Osteocyte (in vitro differentiated cells): Measurements from ENCODE around the gene TEX11. TPM values are rescaled to one million over a fixed set of nuclear protein-coding genes. Genes with fewer than 3 reads are reported as not detected.
"Not testable (repeated sequence)": the region's sequence is repeated elsewhere in the genome, so short reads cannot be mapped to it uniquely, and the experiment has no call there.

Source experiments
- DNase-seq: peaks from one replicate; pipeline ENCODE4 v3.0.0; 2021; ENCODE audit warnings: mixed read lengths; ENCODE audit not compliant: unreplicated experiment; ENCODE audit errors: extremely low spot score
- H3K27ac Mint-ChIP-seq: one replicate; pipeline ENCODE4 v1.8.0; 2021; ENCODE audit warnings: mild to moderate bottlenecking, mixed read lengths; ENCODE audit not compliant: unreplicated experiment
- H3K27me3 Mint-ChIP-seq: one replicate; pipeline ENCODE4 v1.8.0; 2021; ENCODE audit warnings: mixed read lengths; ENCODE audit not compliant: unreplicated experiment
- H3K36me3 Mint-ChIP-seq: one replicate; pipeline ENCODE4 v1.8.0; 2021; ENCODE audit warnings: mixed read lengths; ENCODE audit not compliant: unreplicated experiment
- H3K4me1 Mint-ChIP-seq: one replicate; pipeline ENCODE4 v1.8.0; 2021; ENCODE audit warnings: mixed read lengths; ENCODE audit not compliant: unreplicated experiment
- H3K4me3 Mint-ChIP-seq: one replicate; pipeline ENCODE4 v1.8.0; 2021; ENCODE audit warnings: mild to moderate bottlenecking, moderate library complexity, mixed read lengths; ENCODE audit not compliant: unreplicated experiment
- H3K9me3 Mint-ChIP-seq: one replicate; pipeline ENCODE4 v1.8.0; 2021; ENCODE audit warnings: mixed read lengths; ENCODE audit not compliant: unreplicated experiment
- CTCF ChIP-seq: fragments of 200-600 bp; sonication (generic); IDR thresholded peaks from 2 replicates; pipeline ENCODE4 v1.5.0; 2021; ENCODE audit warnings: antibody characterized with exemption, mild to moderate bottlenecking, moderate library complexity
- total RNA-seq: library from RNA; stranded (reverse); gene quantifications from 2 replicates; pipeline ENCODE4 v1.2.1, GENCODE V29; 2021

TEX11 gene
- total RNA-seq, 1 donor from 2014 or later = not detected

DNA sequence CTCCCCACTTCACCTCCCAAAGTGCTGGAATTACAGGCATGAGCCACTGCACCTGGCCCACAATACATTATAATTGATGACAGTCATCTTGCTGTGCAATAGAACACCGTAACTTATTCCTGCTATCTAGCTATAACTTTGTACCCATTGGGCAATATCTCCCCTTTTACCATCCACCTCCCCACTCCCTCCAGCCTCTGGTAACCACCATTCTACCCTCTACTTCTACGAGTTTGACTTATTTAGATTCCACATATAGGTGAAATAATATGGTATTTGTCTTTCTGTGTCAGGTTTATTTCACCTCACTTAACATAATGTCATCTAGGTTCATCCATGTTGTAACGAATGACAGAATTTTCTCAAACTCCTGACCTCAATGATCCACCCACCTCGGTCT lies 8.2 kb upstream of the TEX11 start:
- Mint-ChIP-seq H3K36me3 (no peaks in the 10 kb centered on the region), H3K27me3 (peaks cover 3% of the 10 kb centered on the region), H3K9me3 (no peaks in the 10 kb centered on the region), H3K27ac (no peak overlapping the region), H3K4me3 (no peak overlapping the region), H3K4me1 (no peaks in the 10 kb centered on the region)
- TF ChIP-seq CTCF = no peak
- DNase-seq = no peak

- Mint-ChIP-seq H3K27ac (no peak overlapping the region), H3K4me3 (no peak overlapping the region), H3K27me3 (peaks cover 3% of the 10 kb centered on the region), H3K36me3 (no peaks in the 10 kb centered on the region), H3K9me3 (peaks cover 6% of the 10 kb centered on the region), H3K4me1 (peaks cover 6% of the 10 kb centered on the region)
- no peak for DNase-seq
- no peak for TF ChIP-seq CTCF
These were observed 611 bp downstream of the TEX11 start for GRCh38 chrX:70907900-70908299.

DNA sequence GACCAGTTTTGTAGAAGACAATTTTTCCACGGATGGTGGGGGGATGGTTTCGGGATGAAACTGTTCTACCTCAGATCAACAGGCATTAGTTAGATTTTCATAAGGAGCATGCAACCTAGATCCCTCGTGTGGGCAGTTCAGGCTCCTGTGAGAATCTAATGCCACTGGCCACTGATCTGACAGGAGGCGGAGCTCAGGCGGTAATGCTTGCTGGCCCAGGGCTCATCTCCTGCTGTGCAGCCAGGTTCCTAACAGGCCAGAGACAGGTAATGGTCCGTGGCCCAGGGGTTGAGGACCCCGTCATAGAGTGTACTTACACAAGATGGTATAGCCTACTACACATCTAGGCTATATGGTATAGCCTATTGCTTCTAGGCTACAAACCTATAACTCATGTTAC lies 7.0 kb downstream of the TEX11 start:
- Mint-ChIP-seq H3K27me3 (peaks cover 3% of the 10 kb centered on the region), H3K36me3 (no peaks in the 10 kb centered on the region), H3K4me1 (peaks cover 6% of the 10 kb centered on the region), H3K27ac (no peak overlapping the region), H3K4me3 (no peak overlapping the region), H3K9me3 (no peaks in the 10 kb centered on the region)
- DNase-seq = no peak
- TF ChIP-seq CTCF = no peak

GRCh38 chrX:70890441-70890840 lies 18.1 kb downstream of the TEX11 start:
- H3K4me3 Mint-ChIP-seq, H3K4me1 Mint-ChIP-seq, H3K27me3 Mint-ChIP-seq, H3K27ac Mint-ChIP-seq, H3K36me3 Mint-ChIP-seq, DNase-seq: not testable (repeated sequence)
- peaks cover 14% of the 10 kb centered on the region for H3K9me3 Mint-ChIP-seq

DNA sequence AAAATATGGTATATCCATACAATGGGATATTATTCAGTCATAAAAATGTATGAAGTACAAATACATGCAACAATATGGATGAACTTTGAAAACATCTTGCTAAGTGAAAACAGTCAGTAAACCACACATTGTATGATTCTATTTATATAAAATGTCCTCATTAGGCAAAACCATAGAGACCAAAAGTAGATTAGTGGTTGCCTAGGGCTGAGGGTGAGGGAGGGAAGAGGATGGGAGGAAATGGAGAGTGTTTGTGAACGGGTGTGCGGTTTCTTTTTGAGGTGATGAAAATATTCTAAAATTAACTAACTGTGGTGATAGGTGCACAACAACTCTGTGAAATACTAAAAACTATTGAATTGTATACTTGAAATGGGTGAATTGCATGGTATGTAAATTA lies 29.6 kb downstream of the TEX11 start:
- Mint-ChIP-seq H3K36me3 (no peaks in the 10 kb centered on the region), H3K27me3 (no peaks in the 10 kb centered on the region), H3K27ac (no peak overlapping the region), H3K4me3 (no peak overlapping the region), H3K4me1 (peaks cover 1% of the 10 kb centered on the region), H3K9me3 (no peaks in the 10 kb centered on the region)
- DNase-seq = no peak
- no peak for TF ChIP-seq CTCF

- Mint-ChIP-seq H3K9me3 (no peaks in the 10 kb centered on the region), H3K27ac (no peak overlapping the region)
These were observed 56.2 kb downstream of the TEX11 start for GRCh38 chrX:70852294-70852693.

DNA sequence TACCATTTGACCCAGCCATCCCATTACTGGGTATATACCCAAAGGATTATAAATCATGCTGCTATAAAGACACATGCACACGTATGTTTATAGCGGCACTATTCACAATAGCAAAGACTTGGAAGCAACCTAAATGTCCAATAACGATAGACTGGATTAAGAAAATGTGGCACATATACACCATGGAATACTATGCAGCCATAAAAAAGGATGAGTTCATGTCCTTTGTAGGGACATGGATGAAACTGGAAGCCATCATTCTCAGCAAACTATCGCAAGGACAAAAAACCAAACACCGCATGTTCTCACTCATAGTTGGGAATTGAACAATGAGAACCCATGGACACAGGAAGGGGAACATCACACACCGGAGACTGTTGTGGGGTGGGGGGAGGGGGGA lies 64.4 kb downstream of the TEX11 start:
- H3K27me3 Mint-ChIP-seq, H3K4me1 Mint-ChIP-seq, H3K4me3 Mint-ChIP-seq, H3K27ac Mint-ChIP-seq, H3K36me3 Mint-ChIP-seq, DNase-seq: not testable (repeated sequence)
- peaks cover 16% of the 10 kb centered on the region for H3K9me3 Mint-ChIP-seq

More at GRCh38 chrX:70852294-70852693, 56.2 kb downstream of the TEX11 start:
- no peak overlapping the region for H3K4me3 Mint-ChIP-seq
- no peak for TF ChIP-seq CTCF
- H3K36me3 Mint-ChIP-seq = no peaks in the 10 kb centered on the region
- peaks cover 4% of the 10 kb centered on the region for H3K27me3 Mint-ChIP-seq
- H3K4me1 Mint-ChIP-seq = no peaks in the 10 kb centered on the region
- DNase-seq = no peak

GRCh38 chrX:70843620-70844019 lies 64.9 kb downstream of the TEX11 start:
- H3K27me3 Mint-ChIP-seq, H3K4me3 Mint-ChIP-seq, H3K27ac Mint-ChIP-seq, DNase-seq, H3K36me3 Mint-ChIP-seq, H3K4me1 Mint-ChIP-seq: not testable (repeated sequence)
- H3K9me3 Mint-ChIP-seq = peaks cover 17% of the 10 kb centered on the region
